Measurements from ENCODE around the gene ABCC2. TPM values are rescaled to one million over a fixed set of nuclear protein-coding genes. Genes with fewer than 3 reads are reported as not detected.

ABCC2 gene
- total RNA-seq, 2 donors from 2014 or later = 0.22 to 0.40 TPM

GRCh38 chr10:99869581-99870122 lies 87.2 kb downstream of the ABCC2 start:
- no peak overlapping the region for H3K27ac Mint-ChIP-seq
- peak; percentile 43 for DNase-seq
- peaks cover 28% of the 10 kb centered on the region for H3K9me3 Mint-ChIP-seq
- H3K27me3 Mint-ChIP-seq (ENCODE audit: insufficient read depth) = peaks cover 18% of the 10 kb centered on the region
- no peak overlapping the region for H3K4me3 ChIP-seq (ENCODE audit: low read length)
- no peak for TF ChIP-seq CTCF (conservative IDR thresholded peaks at IDR 0.05)
- peaks cover 5% of the 10 kb centered on the region for H3K36me3 Mint-ChIP-seq (ENCODE audit: low read depth)
- peaks cover 9% of the 10 kb centered on the region for H3K4me1 ChIP-seq (ENCODE audit: control insufficient read depth, insufficient read depth, low read length)
- H3K9me3 ChIP-seq (ENCODE audit: control insufficient read depth, low read length) = no peaks in the 10 kb centered on the region
- H3K9ac ChIP-seq (ENCODE audit: extremely low read depth, low read length, poor library complexity, severe bottlenecking) = no peak overlapping the region
- peaks cover 15% of the 10 kb centered on the region for H3K4me1 Mint-ChIP-seq
- no peaks in the 10 kb centered on the region for H3K27me3 ChIP-seq (ENCODE audit: control insufficient read depth, insufficient read depth, low read length, poor library complexity, severe bottlenecking)
- no peak overlapping the region for H3K27ac ChIP-seq (ENCODE audit: low read depth, low read length)
- peaks cover 6% of the 10 kb centered on the region for H3K36me3 ChIP-seq (ENCODE audit: control insufficient read depth, insufficient read depth, low read length)
- WGBS, 2 experiments (ENCODE audit: insufficient coverage in 1 of 2, insufficient read length in 1 of 2) = 84 to 91% methylated on average over 8 to 9 of the region's 9 CpGs
- H3K4me3 Mint-ChIP-seq = no peak overlapping the region

- H3K27me3 Mint-ChIP-seq (ENCODE audit: insufficient read depth) = peaks cover 15% of the 10 kb centered on the region
- Histone ChIP-seq H3K9me3 (ENCODE audit: control insufficient read depth, low read length) (no peaks in the 10 kb centered on the region), H3K36me3 (ENCODE audit: control insufficient read depth, insufficient read depth, low read length) (peaks cover 12% of the 10 kb centered on the region), H3K9ac (ENCODE audit: extremely low read depth, low read length, poor library complexity, severe bottlenecking) (no peak overlapping the region), H3K27me3 (ENCODE audit: control insufficient read depth, insufficient read depth, low read length, poor library complexity, severe bottlenecking) (no peaks in the 10 kb centered on the region), H3K4me3 (ENCODE audit: low read length) (no peak overlapping the region), H3K4me1 (ENCODE audit: control insufficient read depth, insufficient read depth, low read length) (peaks cover 9% of the 10 kb centered on the region), H3K27ac (ENCODE audit: low read depth, low read length) (no peak overlapping the region)
- H3K36me3 Mint-ChIP-seq (ENCODE audit: low read depth) = peaks cover 8% of the 10 kb centered on the region
- H3K4me3 Mint-ChIP-seq = no peak overlapping the region
- H3K9me3 Mint-ChIP-seq = peaks cover 25% of the 10 kb centered on the region
- H3K4me1 Mint-ChIP-seq = peaks cover 15% of the 10 kb centered on the region
- H3K27ac Mint-ChIP-seq = no peak overlapping the region
- TF ChIP-seq CTCF (conservative IDR thresholded peaks at IDR 0.05) = no peak
- 73 to 88% methylated on average over 2 to 8 of the region's 8 CpGs for WGBS, 2 experiments (ENCODE audit: insufficient coverage in 1 of 2, insufficient read length in 1 of 2)
- peak; percentile 42 for DNase-seq
These were observed 87.8 kb downstream of the ABCC2 start for GRCh38 chr10:99870123-99870730.

GRCh38 chr10:99872367-99873162 lies 90.1 kb downstream of the ABCC2 start:
- Histone ChIP-seq H3K9ac (ENCODE audit: extremely low read depth, low read length, poor library complexity, severe bottlenecking) (no peak overlapping the region), H3K27ac (ENCODE audit: low read depth, low read length) (no peak overlapping the region), H3K4me3 (ENCODE audit: low read length) (no peak overlapping the region), H3K4me1 (ENCODE audit: control insufficient read depth, insufficient read depth, low read length) (peaks cover 9% of the 10 kb centered on the region), H3K36me3 (ENCODE audit: control insufficient read depth, insufficient read depth, low read length) (peaks cover 32% of the 10 kb centered on the region), H3K9me3 (ENCODE audit: control insufficient read depth, low read length) (no peaks in the 10 kb centered on the region), H3K27me3 (ENCODE audit: control insufficient read depth, insufficient read depth, low read length, poor library complexity, severe bottlenecking) (no peaks in the 10 kb centered on the region)
- peaks cover 15% of the 10 kb centered on the region for H3K4me1 Mint-ChIP-seq
- no peak overlapping the region for H3K4me3 Mint-ChIP-seq
- 75 to 81% methylated on average over 1 to 5 of the region's 5 CpGs for WGBS, 2 experiments (ENCODE audit: insufficient coverage in 1 of 2, insufficient read length in 1 of 2)
- H3K9me3 Mint-ChIP-seq = peaks cover 4% of the 10 kb centered on the region
- TF ChIP-seq CTCF (conservative IDR thresholded peaks at IDR 0.05) = no peak
- peak; percentile 36 for DNase-seq
- H3K36me3 Mint-ChIP-seq (ENCODE audit: low read depth) = peaks cover 30% of the 10 kb centered on the region
- H3K27ac Mint-ChIP-seq = no peak overlapping the region
- H3K27me3 Mint-ChIP-seq (ENCODE audit: insufficient read depth) = peaks cover 3% of the 10 kb centered on the region

Measured in endodermal cell (in vitro differentiated cells).